Duodenal mucosa (tissue), 2 donors: Measurements from ENCODE around the gene FLT3LG.
A peak's percentile ranks its signal among the peaks of the same experiment; 100 is the strongest.

ENCODE experiments used
- H3K27ac ChIP-seq: one replicate; pipeline ENCODE4 v1.7.0; 2013; ENCODE audit warnings: low read depth, low read length
- H3K27me3 ChIP-seq, 2 donors: one replicate each; pipeline ENCODE4 v1.7.0; 2013; ENCODE audit warnings: low read length in 2 of 2, control low read depth in 1 of 2; ENCODE audit not compliant: insufficient read depth in 2 of 2, control insufficient read depth in 1 of 2
- H3K36me3 ChIP-seq, 2 donors: one replicate each; pipeline ENCODE4 v1.7.0; 2013; ENCODE audit warnings: low read length in 2 of 2, control low read depth in 1 of 2; ENCODE audit not compliant: insufficient read depth in 2 of 2, control insufficient read depth in 1 of 2
- H3K4me1 ChIP-seq, 2 donors: one replicate each; pipeline ENCODE4 v1.7.0; 2013; ENCODE audit warnings: low read length in 2 of 2, control low read depth in 1 of 2; ENCODE audit not compliant: insufficient read depth in 2 of 2, control insufficient read depth in 1 of 2
- H3K4me3 ChIP-seq, 2 donors: one replicate each; pipeline ENCODE4 v1.7.0; 2013; ENCODE audit warnings: low read length in 2 of 2, low read depth in 1 of 2
- H3K9ac ChIP-seq, 2 donors: one replicate each; pipeline ENCODE4 v1.7.0; 2013; ENCODE audit warnings: low read length in 2 of 2, low read depth in 1 of 2
- H3K9me3 ChIP-seq, 2 donors: one replicate each; pipeline ENCODE4 v1.7.0; 2013; ENCODE audit warnings: low read length in 2 of 2, control low read depth in 1 of 2; ENCODE audit not compliant: control insufficient read depth in 1 of 2

The FLT3LG gene

DNA sequence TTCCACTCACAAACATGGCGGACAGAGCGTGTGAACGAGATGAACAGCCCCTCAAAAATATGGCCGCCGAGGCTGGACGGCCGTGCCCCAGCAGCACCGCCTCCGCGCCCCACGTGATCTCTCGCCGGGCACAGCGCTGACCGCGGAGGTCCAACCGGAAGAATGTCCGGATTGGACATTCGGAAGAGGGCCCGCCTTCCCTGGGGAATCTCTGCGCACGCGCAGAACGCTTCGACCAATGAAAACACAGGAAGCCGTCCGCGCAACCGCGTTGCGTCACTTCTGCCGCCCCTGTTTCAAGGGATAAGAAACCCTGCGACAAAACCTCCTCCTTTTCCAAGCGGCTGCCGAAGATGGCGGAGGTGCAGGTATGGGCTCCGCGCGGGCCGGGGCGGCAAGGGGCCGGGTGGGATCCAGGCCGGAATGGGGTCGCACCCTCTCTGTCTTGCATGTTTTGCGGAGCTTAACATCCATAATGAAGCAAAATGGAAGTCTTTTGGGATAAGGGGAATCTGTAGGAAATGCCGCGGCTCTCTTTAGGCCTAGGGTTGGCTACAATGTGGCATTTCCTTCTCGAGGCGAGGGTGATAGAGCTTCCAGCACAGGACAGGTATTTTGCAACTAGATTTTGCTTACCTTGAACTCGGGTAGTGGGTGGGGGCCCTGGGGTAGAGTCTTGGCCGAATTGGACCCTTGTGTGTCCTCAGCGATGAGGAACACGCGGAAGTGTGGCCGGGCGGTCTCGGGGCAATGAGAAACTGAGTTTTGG lies 13.4 kb downstream of the FLT3LG start, which contains the start of gene RPL13A:
TSS of gene RPL13A (plus strand) at position 332 of the 769 bp plus-strand sequence. CDS start at position 354, 22 bp downstream.
- no peaks in the 10 kb centered on the region for H3K9me3 ChIP-seq
- peak within 1 kb of the TSS; percentile 79 for H3K27ac ChIP-seq
- H3K36me3 ChIP-seq: peaks cover 35% of the 10 kb centered on the region in 2 donors
- H3K4me3 ChIP-seq: peak within 1 kb of the TSS; percentile 97 to 99
- no peaks in the 10 kb centered on the region for H3K27me3 ChIP-seq
- H3K9ac ChIP-seq: peak within 1 kb of the TSS; percentile 90 to 99
- peaks cover 31 to 32% of the 10 kb centered on the region in 2 donors for H3K4me1 ChIP-seq

GRCh38 chr19:49488046-49488862 lies 14.2 kb downstream of the FLT3LG start:
- no peaks in the 10 kb centered on the region for H3K27me3 ChIP-seq
- peak overlapping the region; percentile 90 to 99 for H3K9ac ChIP-seq
- H3K9me3 ChIP-seq: no peaks in the 10 kb centered on the region
- H3K4me1 ChIP-seq: peaks cover 31 to 32% of the 10 kb centered on the region in 2 donors
- peak overlapping the region; percentile 97 to 99 for H3K4me3 ChIP-seq
- peaks cover 40 to 41% of the 10 kb centered on the region in 2 donors for H3K36me3 ChIP-seq
- H3K27ac ChIP-seq: peak overlapping the region; percentile 79

GRCh38 chr19:49488863-49489537 lies 15.0 kb downstream of the FLT3LG start:
- Histone ChIP-seq H3K27me3 (no peaks in the 10 kb centered on the region), H3K9me3 (no peaks in the 10 kb centered on the region), H3K27ac (no peak overlapping the region), H3K36me3 (peaks cover 40 to 41% of the 10 kb centered on the region in 2 donors), H3K4me1 (peaks cover 31 to 32% of the 10 kb centered on the region in 2 donors), H3K9ac (peak overlapping the region; percentile 90 to 99), H3K4me3 (peak overlapping the region; percentile 97 to 99)

DNA sequence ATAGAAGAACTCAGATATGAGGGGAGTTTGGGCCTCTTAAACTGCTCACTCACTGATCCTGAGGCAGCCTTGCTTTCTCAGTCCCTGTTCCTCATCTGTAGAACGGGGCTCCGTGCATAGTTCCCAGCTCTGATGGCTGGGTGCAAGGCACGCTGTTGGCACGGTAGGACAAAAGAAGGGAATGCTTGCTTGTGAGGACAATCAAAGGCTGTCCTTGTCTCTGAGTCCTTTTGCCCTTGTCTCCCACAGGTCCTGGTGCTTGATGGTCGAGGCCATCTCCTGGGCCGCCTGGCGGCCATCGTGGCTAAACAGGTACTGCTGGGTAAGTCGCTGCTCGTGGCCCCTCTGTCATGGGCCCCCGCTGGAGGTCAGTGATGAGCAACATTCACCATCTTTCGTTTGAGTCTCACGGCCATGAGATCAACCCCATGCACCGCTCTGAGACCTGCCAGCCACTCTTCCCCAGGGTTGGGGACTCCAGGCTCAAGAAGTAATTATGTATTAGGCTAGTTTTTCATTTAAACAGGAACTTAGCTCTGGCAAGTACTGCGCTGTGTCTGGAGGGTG lies 15.7 kb downstream of the FLT3LG start:
- H3K36me3 ChIP-seq: peaks cover 40 to 41% of the 10 kb centered on the region in 2 donors
- H3K4me1 ChIP-seq: peaks cover 31 to 32% of the 10 kb centered on the region in 2 donors
- no peaks in the 10 kb centered on the region for H3K9me3 ChIP-seq
- peak overlapping the region; percentile 90 to 99 for H3K9ac ChIP-seq
- no peaks in the 10 kb centered on the region for H3K27me3 ChIP-seq
- no peak overlapping the region for H3K27ac ChIP-seq
- H3K4me3 ChIP-seq: peak overlapping the region; percentile 97 to 99

DNA sequence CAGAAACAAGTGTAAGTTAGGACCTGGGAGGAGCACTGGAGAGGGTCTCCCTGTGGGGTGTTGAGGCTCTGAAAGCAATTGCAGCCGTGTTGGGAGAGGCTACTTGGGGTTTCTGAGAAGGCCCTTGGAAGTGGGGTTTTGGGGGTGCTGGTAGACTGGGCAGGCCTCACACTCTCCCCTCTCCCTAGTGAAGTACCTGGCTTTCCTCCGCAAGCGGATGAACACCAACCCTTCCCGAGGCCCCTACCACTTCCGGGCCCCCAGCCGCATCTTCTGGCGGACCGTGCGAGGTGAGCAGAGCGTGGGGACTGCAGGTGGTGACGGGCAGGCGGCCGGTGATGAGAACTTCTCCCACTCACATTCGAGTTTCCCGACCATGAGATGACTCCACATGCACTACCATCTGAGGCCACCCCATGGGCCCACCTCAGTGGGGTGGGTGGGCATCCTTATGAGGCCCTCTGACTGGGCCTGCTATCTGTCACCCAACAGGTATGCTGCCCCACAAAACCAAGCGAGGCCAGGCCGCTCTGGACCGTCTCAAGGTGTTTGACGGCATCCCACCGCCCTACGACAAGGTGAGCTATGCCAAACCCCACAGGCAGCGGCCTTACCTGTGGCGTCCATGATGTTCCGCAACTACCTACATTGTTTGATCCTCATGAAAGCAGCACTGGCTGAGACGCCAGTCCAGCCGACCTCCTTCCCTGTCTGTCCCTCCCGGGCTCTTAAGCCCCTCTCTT lies 16.4 kb downstream of the FLT3LG start:
- Histone ChIP-seq H3K27me3 (no peaks in the 10 kb centered on the region), H3K9ac (peak overlapping the region; percentile 90 to 99), H3K27ac (peak overlapping the region; percentile 15), H3K9me3 (no peaks in the 10 kb centered on the region), H3K4me1 (peaks cover 31 to 32% of the 10 kb centered on the region in 2 donors), H3K36me3 (peaks cover 40 to 41% of the 10 kb centered on the region in 2 donors), H3K4me3 (peak overlapping the region; percentile 97 to 99)

DNA sequence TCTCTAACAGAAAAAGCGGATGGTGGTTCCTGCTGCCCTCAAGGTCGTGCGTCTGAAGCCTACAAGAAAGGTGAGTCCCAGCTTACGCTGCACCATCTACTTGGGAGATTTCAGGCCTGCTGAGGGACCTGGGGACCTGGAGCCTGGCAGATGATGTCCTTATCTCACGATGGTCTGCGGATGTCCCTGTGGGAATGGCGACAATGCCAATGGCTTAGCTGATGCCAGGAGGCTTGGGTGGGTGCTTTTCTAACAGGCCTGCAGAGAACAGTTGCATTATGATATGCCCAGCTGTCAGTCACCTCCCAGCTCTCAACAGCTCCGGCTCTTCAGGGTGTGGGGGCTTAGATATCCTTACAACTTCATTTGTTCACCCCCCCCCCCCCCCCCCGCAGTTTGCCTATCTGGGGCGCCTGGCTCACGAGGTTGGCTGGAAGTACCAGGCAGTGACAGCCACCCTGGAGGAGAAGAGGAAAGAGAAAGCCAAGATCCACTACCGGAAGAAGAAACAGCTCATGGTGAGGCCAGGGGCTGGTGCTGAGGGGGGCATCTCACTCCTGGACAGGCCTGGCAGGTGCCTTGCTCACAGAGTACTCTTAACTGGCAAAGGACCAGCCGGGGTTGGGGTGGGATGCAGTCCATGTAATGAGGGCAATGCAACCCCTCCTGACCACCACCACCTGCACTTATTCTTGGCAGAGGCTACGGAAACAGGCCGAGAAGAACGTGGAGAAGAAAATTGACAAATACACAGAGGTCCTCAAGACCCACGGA lies 17.2 kb downstream of the FLT3LG start:
- peak overlapping the region; percentile 8 to 18 for H3K9ac ChIP-seq
- H3K4me1 ChIP-seq: peaks cover 31 to 32% of the 10 kb centered on the region in 2 donors
- no peaks in the 10 kb centered on the region for H3K9me3 ChIP-seq
- H3K27ac ChIP-seq: no peak overlapping the region
- H3K27me3 ChIP-seq: no peaks in the 10 kb centered on the region
- peak overlapping the region in 1 of 2 donors; percentile 2 for H3K4me3 ChIP-seq
- peaks cover 40 to 41% of the 10 kb centered on the region in 2 donors for H3K36me3 ChIP-seq

- peak overlapping the region in 1 of 2 donors; percentile 18 for H3K9ac ChIP-seq
- H3K4me3 ChIP-seq: no peak overlapping the region
- peaks cover 32 to 34% of the 10 kb centered on the region in 2 donors for H3K4me1 ChIP-seq
- H3K36me3 ChIP-seq: peaks cover 40 to 41% of the 10 kb centered on the region in 2 donors
- H3K27ac ChIP-seq: no peak overlapping the region
- H3K27me3 ChIP-seq: no peaks in the 10 kb centered on the region
- H3K9me3 ChIP-seq: no peaks in the 10 kb centered on the region
These were observed 18.0 kb downstream of the FLT3LG start for GRCh38 chr19:49491804-49492572.

DNA sequence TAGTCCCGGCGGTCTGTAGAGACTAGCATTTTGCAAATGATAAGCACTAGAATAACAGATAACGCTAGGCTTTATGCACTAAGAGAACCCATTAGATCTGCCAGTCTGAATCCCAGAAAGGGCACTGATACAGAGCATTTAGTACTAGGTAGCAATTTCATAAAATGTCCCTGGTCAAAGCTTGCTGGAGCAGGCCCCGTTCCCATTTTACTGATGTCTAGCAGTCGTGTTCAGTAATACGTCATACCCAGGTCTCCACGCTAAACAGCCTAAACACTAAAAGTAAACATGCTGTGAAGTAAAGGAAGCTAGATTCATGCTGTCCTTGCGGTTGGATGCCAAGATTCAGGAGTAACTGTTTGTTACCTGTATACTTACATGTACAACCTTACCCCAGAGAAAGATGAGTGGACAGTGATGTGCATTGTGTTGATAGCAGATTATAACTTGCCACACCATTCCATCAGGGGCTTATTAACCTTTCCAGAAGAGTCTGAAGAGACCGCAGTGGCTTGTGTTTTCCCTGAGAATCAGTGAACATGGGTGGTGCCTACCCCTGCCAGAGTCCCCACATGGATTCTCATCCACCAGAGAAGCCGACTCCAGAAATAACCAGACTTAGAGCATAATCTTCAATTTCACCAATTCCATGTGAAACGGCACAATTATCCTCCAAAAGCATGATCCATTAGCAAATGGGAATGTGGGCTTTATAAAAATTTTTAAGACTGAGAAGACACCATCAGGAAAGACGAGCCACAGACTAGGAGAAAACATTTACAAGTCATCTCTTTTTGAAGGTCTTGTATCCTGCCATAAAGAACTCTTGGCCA lies 18.8 kb downstream of the FLT3LG start:
- Histone ChIP-seq H3K36me3 (peaks cover 43 to 46% of the 10 kb centered on the region in 2 donors), H3K27ac (no peak overlapping the region), H3K9me3 (no peaks in the 10 kb centered on the region), H3K4me1 (peaks cover 39 to 42% of the 10 kb centered on the region in 2 donors), H3K4me3 (no peak overlapping the region), H3K9ac (no peak overlapping the region), H3K27me3 (no peaks in the 10 kb centered on the region)
